CD4-positive, alpha-beta T cell treated with Interleukin-4 for 1 hour (primary cell): Measurements from ENCODE around the gene MTHFR.
A peak's percentile ranks its signal among the peaks of the same experiment; 100 is the strongest.

ENCODE experiments used
- DNase-seq, 2 donors: peaks; one replicate each; pipeline ENCODE4 v3.0.0-alpha.2; 2020 to 2022

Gene MTHFR

GRCh38 chr1:11780380-11781147 lies 25.2 kb downstream of the MTHFR start:
- no peak for DNase-seq

- no peak for DNase-seq
Observed at GRCh38 chr1:11779715-11780379, 25.9 kb downstream of the MTHFR start.

GRCh38 chr1:11778844-11779623 lies 26.7 kb downstream of the MTHFR start:
- DNase-seq = no peak

- no peak for DNase-seq
Observed at GRCh38 chr1:11778336-11778735, 27.4 kb downstream of the MTHFR start.

GRCh38 chr1:11777658-11778322 lies 28.0 kb downstream of the MTHFR start:
- DNase-seq = no peak

- no peak for DNase-seq
Observed at GRCh38 chr1:11774753-11775152, 31.0 kb downstream of the MTHFR start.

- DNase-seq = no peak
Observed at GRCh38 chr1:11772458-11772857, 33.3 kb downstream of the MTHFR start.

GRCh38 chr1:11771481-11772043 lies 34.2 kb downstream of the MTHFR start:
- DNase-seq = no peak

GRCh38 chr1:11770011-11770410 lies 35.8 kb downstream of the MTHFR start:
- no peak for DNase-seq

GRCh38 chr1:11769274-11769673 lies 36.5 kb downstream of the MTHFR start:
- DNase-seq = no peak

- DNase-seq = no peak
Observed at GRCh38 chr1:11768821-11769220, 36.9 kb downstream of the MTHFR start.

- no peak for DNase-seq
Observed at GRCh38 chr1:11767922-11768704, 37.7 kb downstream of the MTHFR start.

GRCh38 chr1:11766429-11766776 lies 39.4 kb downstream of the MTHFR start:
- no peak for DNase-seq

- no peak for DNase-seq
Observed at GRCh38 chr1:11765661-11766428, 39.9 kb downstream of the MTHFR start.

- DNase-seq = no peak
Observed at GRCh38 chr1:11764519-11764918, 41.2 kb downstream of the MTHFR start.

- no peak for DNase-seq
Observed at GRCh38 chr1:11764115-11764514, 41.6 kb downstream of the MTHFR start.

- peak; percentile 15 to 17 for DNase-seq
Observed at GRCh38 chr1:11761988-11762406, 43.8 kb downstream of the MTHFR start, which contains the start of gene C1orf167. C1orf167 (plus strand) TSS chr1:11762193; CDS start chr1:11764401, 2,208 bp downstream.

GRCh38 chr1:11761285-11761684 lies 44.5 kb downstream of the MTHFR start:
- no peak for DNase-seq

- DNase-seq = no peak
Observed at GRCh38 chr1:11759791-11760190, 46.0 kb downstream of the MTHFR start.

- DNase-seq = no peak
Observed at GRCh38 chr1:11757047-11757446, 48.7 kb downstream of the MTHFR start.

GRCh38 chr1:11753555-11754208 lies 52.1 kb downstream of the MTHFR start:
- DNase-seq = no peak
